IPS-20b (cell line): ENCODE results near the gene PARD3.
"Not testable (repeated sequence)": the region's sequence is repeated elsewhere in the genome, so short reads cannot be mapped to it uniquely, and the experiment has no call there.

Experiments
- H3K27ac ChIP-seq: one replicate; pipeline ENCODE4 v1.5.1; 2013; ENCODE audit warnings: low read length
- H3K27me3 ChIP-seq: 2 replicates; pipeline ENCODE4 v1.6.1; 2013; ENCODE audit warnings: mild to moderate bottlenecking, low read length, inconsistent platforms; ENCODE audit not compliant: insufficient read depth
- H3K36me3 ChIP-seq: 2 replicates; pipeline ENCODE4 v1.6.1; 2013; ENCODE audit warnings: low read depth, mild to moderate bottlenecking, inconsistent platforms, low read length, moderate library complexity; ENCODE audit not compliant: insufficient read depth
- H3K4me1 ChIP-seq: 2 replicates; pipeline ENCODE4 v1.6.1; 2013; ENCODE audit warnings: mild to moderate bottlenecking, control low read depth, inconsistent platforms, low read length, moderate library complexity; ENCODE audit not compliant: insufficient read depth
- H3K4me3 ChIP-seq: 2 replicates; pipeline ENCODE4 v1.5.1; 2013; ENCODE audit warnings: mild to moderate bottlenecking, low read length, inconsistent platforms
- H3K9ac ChIP-seq: 2 replicates; pipeline ENCODE4 v1.6.1; 2013; ENCODE audit warnings: low read depth, mild to moderate bottlenecking, inconsistent platforms, low read length, moderate library complexity
- H3K9me3 ChIP-seq: 2 replicates; pipeline ENCODE4 v1.6.1; 2013; ENCODE audit warnings: mild to moderate bottlenecking, low read depth, low read length, inconsistent platforms; ENCODE audit not compliant: insufficient read depth

The PARD3 gene

GRCh38 chr10:34704526-34705184 lies 110.4 kb downstream of the PARD3 start:
- Histone ChIP-seq H3K36me3 (no peaks in the 10 kb centered on the region), H3K9me3 (no peaks in the 10 kb centered on the region), H3K27me3 (no peaks in the 10 kb centered on the region), H3K4me1 (peaks cover 11% of the 10 kb centered on the region; the same call in 1 of the 2 replicates), H3K27ac (no peak overlapping the region), H3K9ac (no peak overlapping the region), H3K4me3 (no peak overlapping the region)

DNA sequence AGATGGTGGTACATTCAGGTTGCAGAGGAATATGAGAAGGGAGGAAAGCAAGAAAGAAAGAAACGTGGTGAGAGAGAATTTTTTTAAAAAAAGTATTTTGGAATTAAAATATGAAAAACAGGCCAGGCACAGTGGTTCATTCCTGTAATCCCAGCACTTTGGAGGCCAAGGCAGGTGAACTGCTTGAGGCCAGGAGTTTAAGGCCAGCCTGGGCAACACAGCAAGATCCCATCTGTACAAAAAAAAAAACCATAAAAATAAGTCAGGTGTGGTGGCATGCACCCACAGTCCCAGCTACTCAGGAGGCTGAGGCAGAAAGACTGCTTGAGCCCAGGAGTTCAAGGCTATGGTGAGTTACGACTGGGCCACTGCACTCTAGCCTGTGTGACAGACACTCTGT lies 112.1 kb downstream of the PARD3 start:
- Histone ChIP-seq H3K27me3 (no peaks in the 10 kb centered on the region), H3K9ac (no peak overlapping the region), H3K4me1 (peaks cover 11% of the 10 kb centered on the region; the same call in 1 of the 2 replicates), H3K9me3 (no peaks in the 10 kb centered on the region), H3K4me3 (no peak overlapping the region), H3K27ac (no peak overlapping the region), H3K36me3 (no peaks in the 10 kb centered on the region)

DNA sequence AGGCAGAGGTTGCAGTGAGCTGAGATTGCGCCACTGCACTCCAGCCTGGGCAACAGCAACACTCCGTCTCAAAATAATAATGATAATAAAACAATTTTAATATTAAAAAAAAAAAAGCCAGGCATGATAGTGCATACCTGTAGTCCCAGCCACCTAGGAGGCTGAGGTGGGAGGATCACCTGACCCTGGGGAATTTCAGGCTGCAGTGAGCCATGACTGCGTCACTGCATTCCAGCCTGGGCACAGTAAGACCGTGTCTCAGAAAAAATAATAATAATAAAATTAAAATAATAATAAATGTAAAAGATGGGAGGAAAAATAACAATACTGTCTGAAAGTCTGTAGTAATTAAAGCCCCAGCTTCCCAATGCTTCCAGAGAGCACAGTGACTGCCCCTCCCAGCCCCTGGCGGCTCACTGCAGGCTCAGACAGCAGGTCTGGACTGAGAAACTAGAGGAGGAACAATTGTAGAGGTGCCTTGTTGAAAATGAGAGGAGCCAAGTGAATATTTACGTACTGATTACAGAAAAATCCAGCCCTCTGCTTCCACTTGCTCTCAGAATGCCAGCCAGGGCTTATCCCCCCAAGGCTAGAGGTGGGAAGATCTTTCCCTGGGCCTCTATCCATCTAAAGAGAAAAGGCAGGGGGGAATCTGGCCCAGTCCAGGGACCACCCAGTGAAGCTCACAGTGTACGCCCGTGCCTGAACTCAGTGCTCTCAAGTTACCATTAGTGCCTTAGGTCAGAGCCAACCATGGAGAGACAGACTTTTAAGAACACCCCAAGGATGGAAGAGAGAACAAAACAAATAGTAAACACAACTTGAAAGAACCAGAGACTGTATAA lies 112.8 kb downstream of the PARD3 start:
- H3K27ac ChIP-seq = no peak overlapping the region
- peaks cover 11% of the 10 kb centered on the region; the same call in 1 of the 2 replicates for H3K4me1 ChIP-seq
- H3K4me3 ChIP-seq = no peak overlapping the region
- H3K9ac ChIP-seq = 0 out of 2 replicates have a peak overlapping the region, but pooled peaks have one; percentile 21
- no peaks in the 10 kb centered on the region for H3K27me3 ChIP-seq
- no peaks in the 10 kb centered on the region for H3K9me3 ChIP-seq
- no peaks in the 10 kb centered on the region for H3K36me3 ChIP-seq

DNA sequence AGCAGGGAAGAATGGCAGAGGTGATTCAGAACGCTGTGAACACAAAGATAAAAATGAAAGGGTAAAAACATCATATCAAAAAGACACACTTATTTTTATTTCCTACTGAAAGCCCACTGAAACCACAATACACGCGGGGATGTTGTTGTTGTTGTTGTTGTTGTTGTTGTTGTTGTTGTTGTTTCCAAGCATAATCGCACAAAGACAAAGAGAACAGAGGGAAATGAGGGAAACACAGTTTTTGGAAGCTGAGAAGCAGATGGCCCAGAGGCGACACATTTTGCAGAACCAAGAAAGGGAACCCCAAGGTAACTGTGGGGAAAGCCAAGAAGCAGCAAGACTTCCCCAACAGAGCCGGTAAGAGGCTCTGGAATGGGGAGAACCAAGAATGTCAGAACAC lies 113.9 kb downstream of the PARD3 start:
- Histone ChIP-seq H3K4me3 (no peak overlapping the region), H3K9me3 (no peaks in the 10 kb centered on the region), H3K27ac (no peak overlapping the region), H3K36me3 (no peaks in the 10 kb centered on the region), H3K27me3 (no peaks in the 10 kb centered on the region), H3K4me1 (peaks cover 11% of the 10 kb centered on the region; the same call in 1 of the 2 replicates), H3K9ac (no peak overlapping the region)

- not testable (repeated sequence) for H3K9me3 ChIP-seq, H3K4me3 ChIP-seq, H3K9ac ChIP-seq, H3K27ac ChIP-seq, H3K36me3 ChIP-seq, H3K27me3 ChIP-seq
- H3K4me1 ChIP-seq = peaks cover 11% of the 10 kb centered on the region; the same call in 1 of the 2 replicates
Observed at GRCh38 chr10:34700752-34701151, 114.3 kb downstream of the PARD3 start.

DNA sequence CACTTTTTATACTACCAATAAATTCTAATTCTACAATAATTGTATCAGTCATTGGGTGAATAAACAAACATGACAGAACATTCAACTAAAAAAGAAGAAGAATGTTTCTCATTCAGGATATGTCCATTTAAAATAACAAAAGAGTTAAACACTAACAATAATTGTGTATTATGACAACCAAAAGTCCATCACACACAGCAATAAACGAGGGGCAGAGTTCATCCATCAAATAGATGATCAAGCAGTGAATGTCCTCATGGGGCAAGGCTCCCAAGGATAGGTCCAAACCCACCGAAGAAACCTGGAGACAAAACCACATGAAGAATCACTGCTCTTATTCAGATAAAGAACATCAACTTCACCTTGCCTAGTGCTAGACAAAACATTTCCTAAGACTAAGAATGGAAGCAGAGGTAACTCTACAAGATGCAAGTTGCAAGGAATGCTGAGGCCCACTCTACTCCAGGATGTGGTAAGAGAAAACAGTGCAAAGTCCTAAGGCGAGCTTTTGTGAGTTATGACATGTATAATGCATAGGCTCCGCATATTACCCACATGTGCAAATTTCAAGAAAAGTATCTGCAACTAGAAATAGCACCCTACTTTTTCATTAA lies 115.1 kb downstream of the PARD3 start:
- no peaks in the 10 kb centered on the region for H3K27me3 ChIP-seq
- H3K4me3 ChIP-seq = no peak overlapping the region
- no peaks in the 10 kb centered on the region for H3K36me3 ChIP-seq
- H3K27ac ChIP-seq = no peak overlapping the region
- no peak overlapping the region for H3K9ac ChIP-seq
- no peaks in the 10 kb centered on the region for H3K9me3 ChIP-seq
- peaks cover 11% of the 10 kb centered on the region; the same call in 1 of the 2 replicates for H3K4me1 ChIP-seq

- Histone ChIP-seq H3K27ac (no peak overlapping the region), H3K9me3 (no peaks in the 10 kb centered on the region), H3K36me3 (no peaks in the 10 kb centered on the region), H3K9ac (no peak overlapping the region), H3K4me3 (no peak overlapping the region), H3K27me3 (no peaks in the 10 kb centered on the region), H3K4me1 (peaks cover 5% of the 10 kb centered on the region; the same call in 1 of the 2 replicates)
Observed at GRCh38 chr10:34698979-34699378, 116.1 kb downstream of the PARD3 start.

- H3K4me1 ChIP-seq = peaks cover 5% of the 10 kb centered on the region; the same call in 1 of the 2 replicates
- no peak overlapping the region for H3K9ac ChIP-seq
- H3K36me3 ChIP-seq = no peaks in the 10 kb centered on the region
- no peaks in the 10 kb centered on the region for H3K27me3 ChIP-seq
- H3K4me3 ChIP-seq = no peak overlapping the region
- H3K9me3 ChIP-seq = no peaks in the 10 kb centered on the region
- H3K27ac ChIP-seq = no peak overlapping the region
Observed at GRCh38 chr10:34698248-34698831, 116.8 kb downstream of the PARD3 start.

DNA sequence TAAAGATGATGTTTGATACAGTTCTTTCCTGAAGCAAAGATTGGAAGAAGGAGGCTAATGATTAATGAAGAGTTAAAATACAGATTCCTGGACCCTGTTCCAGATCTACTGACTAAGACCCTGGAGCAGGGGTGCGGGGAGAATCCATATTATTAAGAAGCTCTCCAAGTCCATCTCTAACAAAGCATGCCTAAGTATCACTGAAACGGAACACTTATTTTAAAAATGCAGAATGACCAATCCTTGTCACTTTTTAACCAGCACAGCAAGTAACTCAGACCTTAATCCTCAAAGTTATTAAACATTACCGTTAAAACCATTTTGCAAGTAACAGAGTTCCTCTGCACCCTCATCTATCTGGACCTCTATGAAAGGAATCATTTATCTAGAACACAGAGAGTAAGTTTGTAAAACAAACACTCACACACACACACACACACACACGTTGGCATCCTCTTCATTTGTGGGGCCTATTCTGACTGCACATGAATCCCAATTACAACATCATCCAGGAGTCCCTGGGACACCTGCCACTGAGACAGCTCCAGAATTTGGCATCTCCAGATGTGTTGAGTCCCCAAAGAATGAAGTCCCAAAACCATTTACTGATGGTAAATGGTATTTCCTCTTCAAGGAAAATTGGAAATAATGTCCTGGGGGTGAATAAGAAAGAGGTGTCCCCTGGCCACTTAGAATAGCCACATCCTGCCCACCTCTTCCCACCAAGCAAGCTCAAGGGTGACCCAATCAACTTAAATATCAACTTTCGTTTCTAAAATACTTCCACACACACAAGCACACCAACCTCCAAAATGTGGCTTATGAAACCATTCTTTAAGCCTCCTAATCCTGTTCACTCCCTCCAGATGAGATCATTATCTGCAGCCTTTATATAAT lies 117.5 kb downstream of the PARD3 start:
- Histone ChIP-seq H3K9me3 (no peaks in the 10 kb centered on the region), H3K27me3 (no peaks in the 10 kb centered on the region), H3K4me1 (peaks cover 5% of the 10 kb centered on the region; the same call in 1 of the 2 replicates), H3K9ac (no peak overlapping the region), H3K36me3 (no peaks in the 10 kb centered on the region), H3K4me3 (no peak overlapping the region), H3K27ac (no peak overlapping the region)

DNA sequence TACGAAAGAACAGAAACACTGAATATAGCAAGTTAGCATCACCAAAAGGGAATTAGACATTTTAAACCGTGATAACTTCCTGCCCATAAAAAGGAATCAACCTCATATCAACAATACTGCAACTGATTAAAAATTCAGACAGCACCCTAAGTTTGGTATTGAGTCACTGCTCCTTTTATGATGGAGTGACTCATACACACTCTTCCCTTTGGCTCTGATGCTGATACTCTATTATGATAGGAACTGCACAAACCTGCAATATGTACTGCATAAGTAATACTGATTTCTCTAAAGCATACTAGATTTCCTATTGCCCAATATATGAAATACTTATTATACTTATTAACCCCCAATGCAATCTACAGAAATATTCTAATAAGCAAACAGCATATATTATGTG lies 118.7 kb downstream of the PARD3 start:
- Histone ChIP-seq H3K9ac (no peak overlapping the region), H3K27ac (no peak overlapping the region), H3K9me3 (no peaks in the 10 kb centered on the region), H3K4me1 (peaks cover 5% of the 10 kb centered on the region; the same call in 1 of the 2 replicates), H3K27me3 (no peaks in the 10 kb centered on the region), H3K4me3 (no peak overlapping the region), H3K36me3 (no peaks in the 10 kb centered on the region)
